IMR-90 (cell line): ENCODE measurements around the gene ARMH1. TPM values are rescaled to one million over a fixed set of nuclear protein-coding genes. Genes with fewer than 3 reads are reported as not detected.

Experiments
- ATAC-seq: fragments of 200-7000 bp; cut with Tn5 transposase; 2 replicates; pipeline ENCODE4 v1.9.1; 2020; ENCODE audit warnings: low read depth, mild to moderate bottlenecking, moderate library complexity
- BruUV-seq: library from RNA; stranded (reverse); fragments of 400-500 nt; replicated peaks from 2 replicates; lab custom pipeline; 2021; lab: Mats Ljungman, UMichigan
- CTCF ChIA-PET: fragments of 300-600 bp; formaldehyde crosslinking; extraction: SDS; loops from one replicate; lab custom pipeline; 2021; ENCODE audit warnings: antibody characterized with exemption; lab: Yijun Ruan, JAX
- POLR2A ChIA-PET: fragments of 300-600 bp; sonication (Branson Sonifier 250); formaldehyde crosslinking; loops from one replicate; lab custom pipeline; 2022; ENCODE audit warnings: antibody characterized with exemption; ENCODE audit not compliant: unreplicated experiment; lab: Charles Lee
- DNase-seq: peaks from one replicate; pipeline ENCODE4 v3.0.0; 2013
- H2AFZ ChIP-seq: replicated peaks from 2 replicates; pipeline ENCODE3; 2013; ENCODE audit warnings: low read length, mild to moderate bottlenecking; ENCODE audit not compliant: poor library complexity
- H2AK5ac ChIP-seq: 2 replicates; pipeline ENCODE4 v1.6.1; 2013; ENCODE audit warnings: low read depth, low read length, inconsistent platforms
- H2AK9ac ChIP-seq: replicated peaks from 2 replicates; pipeline ENCODE3; 2013; ENCODE audit warnings: mild to moderate bottlenecking, low read depth, low read length, moderate library complexity; ENCODE audit not compliant: poor library complexity
- H2BK120ac ChIP-seq: 2 replicates; pipeline ENCODE4 v1.6.1; 2013; ENCODE audit warnings: low read depth, low read length, inconsistent platforms
- H2BK15ac ChIP-seq: 3 replicates; pipeline ENCODE4 v1.6.1; 2013; ENCODE audit warnings: low read depth, low read length, inconsistent platforms
- H2BK20ac ChIP-seq: 2 replicates; pipeline ENCODE4 v1.6.1; 2013; ENCODE audit warnings: low read depth, mild to moderate bottlenecking, inconsistent platforms, low read length, moderate library complexity
- H2BK5ac ChIP-seq: 2 replicates; pipeline ENCODE4 v1.6.1; 2013; ENCODE audit warnings: mild to moderate bottlenecking, low read depth, low read length, inconsistent platforms; ENCODE audit not compliant: poor library complexity, severe bottlenecking
- H3K14ac ChIP-seq: replicated peaks from 2 replicates; pipeline ENCODE4 v1.6.1; 2013; ENCODE audit warnings: low read depth, low read length, inconsistent platforms
- H3K18ac ChIP-seq: 2 replicates; pipeline ENCODE4 v1.6.1; 2013; ENCODE audit warnings: low read depth, low read length, control low read depth
- H3K23ac ChIP-seq: 2 replicates; pipeline ENCODE4 v1.6.1; 2013; ENCODE audit warnings: low read depth, low read length, inconsistent platforms
- H3K27ac ChIP-seq: 2 replicates; pipeline ENCODE4 v1.5.1; 2013; ENCODE audit warnings: mild to moderate bottlenecking, control low read depth, low read length; ENCODE audit not compliant: insufficient read depth
- H3K27me3 ChIP-seq: 2 replicates; pipeline ENCODE4 v1.6.1; 2013; ENCODE audit warnings: low read length; ENCODE audit not compliant: control insufficient read depth, insufficient read depth
- H3K36me3 ChIP-seq: 2 replicates; pipeline ENCODE4 v1.6.1; 2013; ENCODE audit warnings: low read length, mixed read lengths; ENCODE audit not compliant: control insufficient read depth, insufficient read depth
- H3K4ac ChIP-seq: 2 replicates; pipeline ENCODE4 v1.6.1; 2013; ENCODE audit warnings: low read depth, low read length, inconsistent platforms
- H3K4me1 ChIP-seq: 2 replicates; pipeline ENCODE4 v1.6.1; 2013; ENCODE audit warnings: low read length, mixed read lengths; ENCODE audit not compliant: control insufficient read depth, insufficient read depth
- H3K4me2 ChIP-seq: 2 replicates; pipeline ENCODE4 v1.6.1; 2013; ENCODE audit warnings: low read depth, mild to moderate bottlenecking, control low read depth, low read length, moderate library complexity
- H3K4me3 ChIP-seq: 2 replicates; pipeline ENCODE4 v1.5.1; 2013; ENCODE audit warnings: low read depth, mild to moderate bottlenecking, control low read depth, low read length, moderate library complexity; ENCODE audit not compliant: insufficient read depth
- H3K56ac ChIP-seq: 2 replicates; pipeline ENCODE4 v1.6.1; 2013; ENCODE audit warnings: low read length, inconsistent platforms; ENCODE audit not compliant: insufficient read depth; ENCODE audit errors: extremely low read depth
- H3K79me1 ChIP-seq, 2 experiments: 2 replicates each; pipeline ENCODE4 v1.6.1; 2013; ENCODE audit warnings: low read length in 2 of 2, inconsistent platforms in 1 of 2, low read depth in 1 of 2
- H3K9ac ChIP-seq: 2 replicates; pipeline ENCODE4 v1.6.1; 2013; ENCODE audit warnings: low read depth, low read length, control low read depth
- H3K9me1 ChIP-seq: 2 replicates; pipeline ENCODE4 v1.6.1; 2013; ENCODE audit warnings: low read length, inconsistent platforms; ENCODE audit not compliant: insufficient read depth
- H3K9me3 ChIP-seq: 2 replicates; pipeline ENCODE4 v1.6.1; 2013; ENCODE audit warnings: low read length; ENCODE audit not compliant: control insufficient read depth, insufficient read depth
- H4K20me1 ChIP-seq: 2 replicates; pipeline ENCODE4 v1.6.1; 2013; ENCODE audit warnings: low read length, inconsistent platforms; ENCODE audit not compliant: insufficient read depth
- H4K5ac ChIP-seq: 2 replicates; pipeline ENCODE4 v1.6.1; 2013; ENCODE audit warnings: mild to moderate bottlenecking, low read depth, low read length, control low read depth
- H4K8ac ChIP-seq, 2 experiments: 2 replicates each; pipeline ENCODE4 v1.6.1; 2013; ENCODE audit warnings: low read depth in 2 of 2, low read length in 2 of 2, control low read depth in 1 of 2, inconsistent platforms in 1 of 2
- H4K91ac ChIP-seq: 2 replicates; pipeline ENCODE4 v1.6.1; 2013; ENCODE audit warnings: low read depth, low read length, inconsistent platforms; ENCODE audit not compliant: insufficient read depth
- CEBPB ChIP-seq: IDR thresholded peaks from 2 replicates; pipeline ENCODE4 v1.6.1; 2012; ENCODE audit warnings: low read depth, low read length, improper control_type of control experiment
- FOS ChIP-seq: fragments of 150-350 bp; IDR thresholded peaks from 2 replicates; pipeline ENCODE4 v1.6.1; 2016; ENCODE audit warnings: low read depth, low read length
- MXI1 ChIP-seq: IDR thresholded peaks from 2 replicates; pipeline ENCODE4 v1.6.1; 2012; ENCODE audit warnings: low read depth, mild to moderate bottlenecking, low read length, moderate library complexity, borderline replicate concordance
- NFE2L2 ChIP-seq: fragments of 150-350 bp; IDR thresholded peaks from 2 replicates; pipeline ENCODE4 v1.6.1; 2016; ENCODE audit warnings: low read depth, mild to moderate bottlenecking, low read length
- SMC3 ChIP-seq: fragments of 150-350 bp; IDR thresholded peaks from 2 replicates; pipeline ENCODE4 v1.6.1; 2016; ENCODE audit warnings: low read depth, mild to moderate bottlenecking, antibody characterized with exemption, low read length, moderate library complexity
- WGBS, 2 experiments: methylation state at CpG; one replicate each; pipeline versions ENCODE4 v1.1.5 to v1.1.7; 2013; ENCODE audit warnings: missing lambda C conversion rate in 2 of 2; ENCODE audit not compliant: insufficient read length in 1 of 2; ENCODE audit errors: extremely low coverage in 2 of 2; 5-methylcytosine and 5-hydroxymethylcytosine counted together
- dilution Hi-C: fragments of 300-500 bp; cut with HindIII; formaldehyde crosslinking; loops from one replicate; pipeline ENCODE4 v1.14.3; 2018; ENCODE audit warnings: low sequenced_read_pairs; ENCODE audit not compliant: unreplicated experiment
- in situ Hi-C: fragments of 300-500 bp; cut with MboI; formaldehyde crosslinking; loops from 3 replicates; pipeline ENCODE4 v1.14.3; 2019; ENCODE audit warnings: low sequenced_read_pairs, inconsistent platforms, mixed read lengths
- intact Hi-C: fragments of 100-400 bp; cut with micrococcal nuclease; formaldehyde crosslinking; loops from 2 replicates; pipeline ENCODE4 v1.10.0; 2022
- polyA plus RNA-seq, 3 experiments: library from polyadenylated mRNA; depleted of rRNA; stranded (reverse); fragments of >200 nt; gene quantifications; 2 replicates each; pipeline ENCODE4 v1.2.3, GENCODE V29; 2012; ENCODE audit warnings: low replicate concordance in 1 of 3
- total RNA-seq: library from RNA; depleted of rRNA; stranded (reverse); fragments of >200 nt; gene quantifications from 2 replicates; pipeline ENCODE4 v1.2.3, GENCODE V29; 2012

Gene ARMH1
- total and polyA plus RNA-seq, 2 of the 4 experiments (the other 2 are of a cell fraction) = 0.36 to 0.72 TPM

- H2AFZ ChIP-seq = no peak overlapping the region
- no peak overlapping the region for H3K4me3 ChIP-seq
- no peak overlapping the region for H3K4me2 ChIP-seq
- no TSS peak for BruUV-seq
- ATAC-seq (no peak), DNase-seq (no peak)
- ChIA-PET POLR2A (no interaction called here), CTCF (no interaction called here)
- H3K18ac ChIP-seq = no peak overlapping the region
- no peak overlapping the region for H2BK20ac ChIP-seq
- H2BK15ac ChIP-seq = no peak overlapping the region
- peaks cover 13 to 15% of the 10 kb centered on the region in 2 experiments for H3K79me1 ChIP-seq
- H3K4ac ChIP-seq = no peak overlapping the region
- peaks cover 34% of the 10 kb centered on the region for H3K36me3 ChIP-seq
- no peak overlapping the region for H3K9ac ChIP-seq
- H4K20me1 ChIP-seq = no peaks in the 10 kb centered on the region
- H2BK5ac ChIP-seq = no peak overlapping the region
- no peak overlapping the region for H2AK5ac ChIP-seq
- H3K9me3 ChIP-seq = no peaks in the 10 kb centered on the region
- H3K4me1 ChIP-seq = no peaks in the 10 kb centered on the region
- in situ Hi-C loops (no loop called here), dilution Hi-C loops (no loop called here), intact Hi-C loops (no loop called here)
- H3K56ac ChIP-seq = no peak overlapping the region
- H3K27ac ChIP-seq = no peak overlapping the region
- 100% methylated on average over 1 of the region's 2 CpGs; no CpG with 5 or more reads in 1 of the 2 experiments for WGBS, 2 experiments
- H4K5ac ChIP-seq = no peak overlapping the region
- no peak overlapping the region for H2BK120ac ChIP-seq
- H3K27me3 ChIP-seq = no peaks in the 10 kb centered on the region
- H3K14ac ChIP-seq = no peak overlapping the region
- H3K23ac ChIP-seq = no peak overlapping the region
- no peak overlapping the region for H2AK9ac ChIP-seq
- no peaks in the 10 kb centered on the region for H3K9me1 ChIP-seq
- TF ChIP-seq SMC3 (no peak), FOS (no peak), NFE2L2 (no peak), MXI1 (no peak), CEBPB (no peak)
- H4K91ac ChIP-seq = no peak overlapping the region
- H4K8ac ChIP-seq = no peak overlapping the region
Observed at GRCh38 chr1:44757420-44757819, 82.9 kb downstream of the ARMH1 start.
